Stimulated activated CD8-positive, alpha-beta memory T cell treated with anti-CD3 and anti-CD28 coated beads, Interleukin-7, amount 100 ng/mL, for 1 hour (primary cell): ENCODE measurements around the gene NLGN1.

Experiments used
- DNase-seq, 2 donors: peaks; one replicate each; pipeline ENCODE4 v3.0.0-alpha.2; 2020; ENCODE audit warnings: low read depth in 2 of 2

Gene NLGN1

GRCh38 chr3:174094669-174095068 is 697.1 kb downstream of the NLGN1 start:
- no peak for DNase-seq

- no peak for DNase-seq
These were observed 700.1 kb downstream of the NLGN1 start for GRCh38 chr3:174097686-174098085.

GRCh38 chr3:174098746-174099145 is 701.2 kb downstream of the NLGN1 start:
- DNase-seq, result no peak

GRCh38 chr3:174099724-174100123 is 702.2 kb downstream of the NLGN1 start:
- DNase-seq, result no peak

GRCh38 chr3:174100744-174101143 is 703.2 kb downstream of the NLGN1 start:
- DNase-seq, result no peak

GRCh38 chr3:174101244-174101643 is 703.7 kb downstream of the NLGN1 start:
- DNase-seq, result no peak

GRCh38 chr3:174102274-174102673 is 704.7 kb downstream of the NLGN1 start:
- DNase-seq, result no peak

GRCh38 chr3:174102866-174103265 is 705.3 kb downstream of the NLGN1 start:
- no peak for DNase-seq

GRCh38 chr3:174110761-174111160 is 713.2 kb downstream of the NLGN1 start:
- DNase-seq, result no peak

GRCh38 chr3:174111776-174112175 is 714.2 kb downstream of the NLGN1 start:
- DNase-seq, result no peak

GRCh38 chr3:174116421-174116820 is 718.9 kb downstream of the NLGN1 start:
- no peak for DNase-seq

- no peak for DNase-seq
These were observed 723.5 kb downstream of the NLGN1 start for GRCh38 chr3:174120997-174121396.

GRCh38 chr3:174122411-174122810 is 724.9 kb downstream of the NLGN1 start:
- DNase-seq, result no peak

- no peak for DNase-seq
These were observed 727.8 kb downstream of the NLGN1 start for GRCh38 chr3:174125267-174125824.

GRCh38 chr3:174126990-174127758 is 729.6 kb downstream of the NLGN1 start:
- DNase-seq, result no peak

GRCh38 chr3:174132006-174132405 is 734.5 kb downstream of the NLGN1 start:
- no peak for DNase-seq

- DNase-seq, result no peak
These were observed 735.0 kb downstream of the NLGN1 start for GRCh38 chr3:174132421-174133042.

- DNase-seq, result no peak
These were observed 748.5 kb downstream of the NLGN1 start for GRCh38 chr3:174146008-174146407.

GRCh38 chr3:174147798-174148197 is 750.3 kb downstream of the NLGN1 start:
- no peak for DNase-seq

GRCh38 chr3:174153871-174154270 is 756.3 kb downstream of the NLGN1 start:
- DNase-seq, result no peak

- no peak for DNase-seq
These were observed 758.7 kb downstream of the NLGN1 start for GRCh38 chr3:174156200-174156599.

GRCh38 chr3:174158674-174159073 is 761.1 kb downstream of the NLGN1 start:
- no peak for DNase-seq

- DNase-seq, result no peak
These were observed 762.1 kb downstream of the NLGN1 start for GRCh38 chr3:174159604-174160003.
